Ovary (tissue), 3 donors: ENCODE data around the gene NCF2.
"Not testable (repeated sequence)": the region's sequence is repeated elsewhere in the genome, so short reads cannot be mapped to it uniquely, and the experiment has no call there.

ENCODE experiments used
- POLR2A ChIP-seq: fragments of 450-650 bp; IDR thresholded peaks from one replicate; pipeline ENCODE4 v1.6.1; 2017; ENCODE audit warnings: antibody characterized with exemption, mild to moderate bottlenecking, moderate library complexity
- TF ChIP-seq, protein P1 (sequence below), 3 donors: fragments of 450-650 bp in 2 of 3; fragments of 200-600 bp in 1 of 3; IDR thresholded peaks; one replicate each; pipeline versions ENCODE4 v1.5.1 to v1.8.0; 2016 to 2022; ENCODE audit warnings: antibody characterized with exemption in 3 of 3, mild to moderate bottlenecking in 1 of 3
- donor health status: DM: no; HTN: no; CAD: no.

DNA sequence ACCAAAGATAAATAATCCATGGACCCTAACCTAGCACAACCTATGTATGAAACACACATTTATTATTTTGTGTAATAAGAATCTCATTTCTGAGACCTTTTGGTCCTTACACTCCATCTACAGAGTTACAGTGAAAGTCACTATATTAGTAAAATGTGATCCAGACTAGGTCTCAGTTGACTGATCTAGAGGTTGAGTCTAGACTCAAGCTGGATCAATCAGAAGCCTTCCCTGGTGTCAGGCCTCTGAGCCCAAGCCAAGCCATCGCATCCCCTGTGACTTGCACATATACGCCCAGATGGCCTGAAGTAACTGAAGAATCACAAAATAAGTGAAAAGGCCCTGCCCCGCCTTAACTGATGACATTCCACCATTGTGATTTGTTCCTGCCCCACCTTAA is 22.7 kb upstream of the NCF2 start:
- TF ChIP-seq, protein P1, sequence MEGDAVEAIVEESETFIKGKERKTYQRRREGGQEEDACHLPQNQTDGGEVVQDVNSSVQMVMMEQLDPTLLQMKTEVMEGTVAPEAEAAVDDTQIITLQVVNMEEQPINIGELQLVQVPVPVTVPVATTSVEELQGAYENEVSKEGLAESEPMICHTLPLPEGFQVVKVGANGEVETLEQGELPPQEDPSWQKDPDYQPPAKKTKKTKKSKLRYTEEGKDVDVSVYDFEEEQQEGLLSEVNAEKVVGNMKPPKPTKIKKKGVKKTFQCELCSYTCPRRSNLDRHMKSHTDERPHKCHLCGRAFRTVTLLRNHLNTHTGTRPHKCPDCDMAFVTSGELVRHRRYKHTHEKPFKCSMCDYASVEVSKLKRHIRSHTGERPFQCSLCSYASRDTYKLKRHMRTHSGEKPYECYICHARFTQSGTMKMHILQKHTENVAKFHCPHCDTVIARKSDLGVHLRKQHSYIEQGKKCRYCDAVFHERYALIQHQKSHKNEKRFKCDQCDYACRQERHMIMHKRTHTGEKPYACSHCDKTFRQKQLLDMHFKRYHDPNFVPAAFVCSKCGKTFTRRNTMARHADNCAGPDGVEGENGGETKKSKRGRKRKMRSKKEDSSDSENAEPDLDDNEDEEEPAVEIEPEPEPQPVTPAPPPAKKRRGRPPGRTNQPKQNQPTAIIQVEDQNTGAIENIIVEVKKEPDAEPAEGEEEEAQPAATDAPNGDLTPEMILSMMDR (IDR thresholded peaks at IDR 0.05): not testable (repeated sequence)
- TF ChIP-seq POLR2A: not testable (repeated sequence)
